ENCODE results near the gene IRF2.

Gene IRF2

DNA sequence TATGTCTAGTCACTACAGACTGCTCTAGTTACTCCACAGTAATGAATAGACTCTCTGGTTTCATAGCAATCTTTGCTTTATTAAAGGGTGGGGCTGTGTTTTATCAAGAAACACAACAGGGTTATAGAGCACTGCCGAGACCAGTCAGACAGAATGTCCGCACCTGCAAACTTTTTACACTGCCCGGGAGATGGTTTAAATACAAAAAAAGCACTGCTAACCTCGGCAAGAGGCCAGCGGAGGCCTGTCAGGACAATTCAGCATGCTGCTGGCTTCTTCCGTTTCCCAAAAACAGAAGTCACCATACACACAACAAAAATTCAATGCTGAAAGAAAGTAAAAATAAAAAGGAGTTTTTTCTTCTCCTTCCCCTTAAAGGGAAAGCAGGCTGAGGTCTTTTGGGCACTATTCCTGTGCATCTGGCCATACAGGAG lies 67.4 kb downstream of the IRF2 start:
- Histone ChIP-seq H3K9ac (no peak overlapping the region), H3K4me2 (no peak overlapping the region), H3K27ac (no peak overlapping the region)

GRCh38 chr4:184404047-184404446 lies 70.3 kb downstream of the IRF2 start:
- Histone ChIP-seq H3K27ac (peak overlapping the region; percentile 51), H3K79me2 (ENCODE audit: insufficient read depth, low read depth) (no peaks in the 10 kb centered on the region), H2AFZ (ENCODE audit: low read depth) (no peak overlapping the region), H4K20me1 (ENCODE audit: insufficient read depth) (no peaks in the 10 kb centered on the region), H3K9ac (peak overlapping the region; percentile 4; the same call in 1 of the 2 replicates), H3K4me3 (IDR thresholded peaks at IDR 0.05; ENCODE audit: insufficient read depth, low read depth, low read length) (no peak overlapping the region), H3K36me3 (ENCODE audit: insufficient read depth) (no peaks in the 10 kb centered on the region; the same call in 1 of the 2 replicates), H3K4me1 (ENCODE audit: low read depth, poor library complexity, severe bottlenecking) (peaks cover 76% of the 10 kb centered on the region), H3K4me2 (peak overlapping the region; percentile 77), H3K27me3 (ENCODE audit: insufficient read depth, low read depth) (no peaks in the 10 kb centered on the region)
- TF ChIP-seq, protein P1, sequence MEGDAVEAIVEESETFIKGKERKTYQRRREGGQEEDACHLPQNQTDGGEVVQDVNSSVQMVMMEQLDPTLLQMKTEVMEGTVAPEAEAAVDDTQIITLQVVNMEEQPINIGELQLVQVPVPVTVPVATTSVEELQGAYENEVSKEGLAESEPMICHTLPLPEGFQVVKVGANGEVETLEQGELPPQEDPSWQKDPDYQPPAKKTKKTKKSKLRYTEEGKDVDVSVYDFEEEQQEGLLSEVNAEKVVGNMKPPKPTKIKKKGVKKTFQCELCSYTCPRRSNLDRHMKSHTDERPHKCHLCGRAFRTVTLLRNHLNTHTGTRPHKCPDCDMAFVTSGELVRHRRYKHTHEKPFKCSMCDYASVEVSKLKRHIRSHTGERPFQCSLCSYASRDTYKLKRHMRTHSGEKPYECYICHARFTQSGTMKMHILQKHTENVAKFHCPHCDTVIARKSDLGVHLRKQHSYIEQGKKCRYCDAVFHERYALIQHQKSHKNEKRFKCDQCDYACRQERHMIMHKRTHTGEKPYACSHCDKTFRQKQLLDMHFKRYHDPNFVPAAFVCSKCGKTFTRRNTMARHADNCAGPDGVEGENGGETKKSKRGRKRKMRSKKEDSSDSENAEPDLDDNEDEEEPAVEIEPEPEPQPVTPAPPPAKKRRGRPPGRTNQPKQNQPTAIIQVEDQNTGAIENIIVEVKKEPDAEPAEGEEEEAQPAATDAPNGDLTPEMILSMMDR (conservative IDR thresholded peaks at IDR 0.05; ENCODE audit: low read depth, low read length), result no peak

More for the DNA sequence above, 67.4 kb downstream of the IRF2 start:
- Histone ChIP-seq H3K27me3 (ENCODE audit: insufficient read depth, low read depth) (no peaks in the 10 kb centered on the region), H3K4me1 (ENCODE audit: low read depth, poor library complexity, severe bottlenecking) (peaks cover 58% of the 10 kb centered on the region), H3K79me2 (ENCODE audit: insufficient read depth, low read depth) (no peaks in the 10 kb centered on the region), H4K20me1 (ENCODE audit: insufficient read depth) (no peaks in the 10 kb centered on the region), H2AFZ (ENCODE audit: low read depth) (no peak overlapping the region), H3K36me3 (ENCODE audit: insufficient read depth) (no peaks in the 10 kb centered on the region; the same call in 1 of the 2 replicates), H3K4me3 (IDR thresholded peaks at IDR 0.05; ENCODE audit: insufficient read depth, low read depth, low read length) (no peak overlapping the region)
- TF ChIP-seq, protein P1 (conservative IDR thresholded peaks at IDR 0.05; ENCODE audit: low read depth, low read length), result no peak

- peak overlapping the region; percentile 4; the same call in 1 of the 2 replicates for H3K9ac ChIP-seq
- H3K36me3 ChIP-seq (ENCODE audit: insufficient read depth), result no peaks in the 10 kb centered on the region; the same call in 1 of the 2 replicates
- TF ChIP-seq, protein P1 (conservative IDR thresholded peaks at IDR 0.05; ENCODE audit: low read depth, low read length), result no peak
- H2AFZ ChIP-seq (ENCODE audit: low read depth), result no peak overlapping the region
- H3K79me2 ChIP-seq (ENCODE audit: insufficient read depth, low read depth), result no peaks in the 10 kb centered on the region
- H3K27me3 ChIP-seq (ENCODE audit: insufficient read depth, low read depth), result no peaks in the 10 kb centered on the region
- peak overlapping the region; percentile 77 for H3K4me2 ChIP-seq
- peak overlapping the region; percentile 51 for H3K27ac ChIP-seq
- H3K4me1 ChIP-seq (ENCODE audit: low read depth, poor library complexity, severe bottlenecking), result peaks cover 82% of the 10 kb centered on the region
- no peaks in the 10 kb centered on the region for H4K20me1 ChIP-seq (ENCODE audit: insufficient read depth)
- no peak overlapping the region for H3K4me3 ChIP-seq (IDR thresholded peaks at IDR 0.05; ENCODE audit: insufficient read depth, low read depth, low read length)
Measured at GRCh38 chr4:184403384-184403781, 71.0 kb downstream of the IRF2 start.

DNA sequence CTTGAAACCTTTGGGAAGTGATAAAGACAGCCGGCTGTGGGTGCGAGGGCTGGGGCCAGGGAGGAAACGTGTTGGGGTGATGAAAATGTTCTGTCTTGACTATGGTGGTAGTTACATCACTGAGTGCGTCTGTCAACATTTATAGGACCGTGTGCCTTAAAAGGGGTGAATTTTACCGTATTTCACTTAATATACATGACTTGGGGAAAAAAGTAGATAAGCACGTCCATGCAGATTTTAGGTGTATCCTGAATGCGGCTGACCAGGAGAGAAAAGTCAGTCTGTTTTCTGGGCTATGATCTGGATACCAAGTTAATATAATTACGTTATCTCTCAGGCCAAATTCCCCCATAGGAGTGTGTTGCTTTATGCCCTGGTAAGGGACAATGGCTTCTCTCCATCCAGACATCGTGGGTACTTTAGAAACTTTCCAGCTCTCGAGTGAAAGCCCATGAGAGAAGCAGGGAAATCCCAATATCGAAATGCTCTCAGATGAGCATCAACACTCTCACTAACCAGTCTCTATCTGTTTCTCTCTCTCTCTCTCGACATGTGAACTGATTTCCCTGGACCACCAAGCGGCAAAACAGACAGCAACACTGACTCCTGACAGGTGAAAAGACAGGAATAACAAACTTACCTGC lies 71.5 kb downstream of the IRF2 start:
- Histone ChIP-seq H3K4me3 (IDR thresholded peaks at IDR 0.05; ENCODE audit: insufficient read depth, low read depth, low read length) (no peak overlapping the region), H3K79me2 (ENCODE audit: insufficient read depth, low read depth) (no peaks in the 10 kb centered on the region), H3K36me3 (ENCODE audit: insufficient read depth) (no peaks in the 10 kb centered on the region; the same call in 1 of the 2 replicates), H4K20me1 (ENCODE audit: insufficient read depth) (no peaks in the 10 kb centered on the region), H3K27me3 (ENCODE audit: insufficient read depth, low read depth) (no peaks in the 10 kb centered on the region), H2AFZ (ENCODE audit: low read depth) (no peak overlapping the region), H3K4me2 (peak overlapping the region; percentile 77), H3K27ac (peak overlapping the region; percentile 51; the same call in 1 of the 2 replicates), H3K4me1 (ENCODE audit: low read depth, poor library complexity, severe bottlenecking) (peaks cover 87% of the 10 kb centered on the region), H3K9ac (no peak overlapping the region)
- TF ChIP-seq, protein P1 (conservative IDR thresholded peaks at IDR 0.05; ENCODE audit: low read depth, low read length), result no peak
